Tibial artery (tissue), 4 donors: Measurements from ENCODE around the gene PROC.

Experiments
- DNase-seq, 2 donors: peaks; one replicate each; pipeline ENCODE4 v3.0.0-alpha.2; 2019
- H3K27ac ChIP-seq, 2 donors: fragments of 200-600 bp; sonication (generic) in 1 of 2; 1 replicate in 1 of 2; 2 replicates in 1 of 2; pipeline ENCODE4 v1.5.1; 2018 to 2019; ENCODE audit warnings: mild to moderate bottlenecking in 1 of 2
- H3K27me3 ChIP-seq, 2 donors: fragments of 200-600 bp; sonication (generic) in 1 of 2; one replicate each; pipeline versions ENCODE4 v1.5.1 to v1.6.0; 2016 to 2019
- H3K36me3 ChIP-seq, 3 donors: fragments of 200-600 bp; sonication (generic) in 2 of 3; one replicate each; pipeline ENCODE4 v1.5.1; 2016 to 2019; ENCODE audit warnings: mild to moderate bottlenecking in 2 of 3
- H3K4me1 ChIP-seq, 4 donors: fragments of 200-600 bp; sonication (generic) in 2 of 4; 1 replicate in 3 of 4; 2 replicates in 1 of 4; pipeline ENCODE4 v1.5.1; 2016 to 2019
- H3K4me3 ChIP-seq, 2 donors: fragments of 200-600 bp; sonication (generic) in 1 of 2; 1 replicate in 1 of 2; 2 replicates in 1 of 2; pipeline ENCODE4 v1.5.1; 2018 to 2019; ENCODE audit warnings: mild to moderate bottlenecking in 2 of 2
- H3K9me3 ChIP-seq, 3 donors: fragments of 200-600 bp; sonication (generic) in 1 of 3; one replicate each; pipeline ENCODE4 v1.5.1; 2016 to 2019
- CTCF ChIP-seq, 2 experiments: fragments of 200-600 bp in 1 of 2; fragments of 450-650 bp in 1 of 2; IDR thresholded peaks; one replicate each; pipeline ENCODE4 v1.5.1; 2017 to 2019; ENCODE audit warnings: antibody characterized with exemption in 2 of 2, mild to moderate bottlenecking in 1 of 2, moderate library complexity in 1 of 2
- intact Hi-C: fragments of 100-400 bp; cut with DNase I; formaldehyde crosslinking; loops from one replicate; pipeline ENCODE4 v1.15.0; 2023; ENCODE audit warnings: low total_unique reads

Gene PROC

DNA sequence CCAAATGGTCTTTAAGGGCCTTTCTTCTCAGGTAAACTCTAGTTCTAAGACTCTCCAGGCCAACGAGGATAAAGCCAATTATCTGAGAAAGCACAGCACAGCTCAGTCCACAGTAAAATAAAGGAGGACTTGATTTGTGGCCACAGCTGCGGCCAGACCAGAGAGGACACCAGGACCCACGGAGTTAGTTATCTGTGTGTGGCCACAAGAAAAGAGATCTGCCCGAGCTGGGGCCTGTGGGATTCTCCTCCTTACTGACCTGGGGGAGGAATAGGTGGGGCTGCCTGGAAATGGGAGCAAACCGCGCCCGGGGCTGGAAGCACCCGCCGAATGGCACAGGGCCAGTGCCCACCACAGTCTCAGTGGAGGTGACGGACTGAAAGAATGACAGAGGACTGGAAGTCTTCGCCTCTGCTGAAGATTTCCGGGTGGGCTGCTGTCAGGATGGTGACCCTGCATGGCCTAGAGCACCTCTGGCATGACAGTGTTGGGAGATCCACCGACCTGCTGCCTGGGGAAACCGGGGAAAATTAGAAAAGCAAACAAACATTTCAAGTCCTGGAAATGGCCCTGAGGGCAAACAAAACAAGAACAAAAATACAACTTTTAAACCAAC is 13.3 kb downstream of the PROC start:
- peaks cover 0 to 5% (median 0%) of the 10 kb centered on the region in 3 donors for H3K36me3 ChIP-seq
- no peak for TF ChIP-seq CTCF (IDR thresholded peaks at IDR 0.05)
- H3K4me1 ChIP-seq, result no peaks in the 10 kb centered on the region
- DNase-seq, result no peak
- intact Hi-C loops, result no loop called here
- H3K4me3 ChIP-seq, result no peak overlapping the region
- H3K27me3 ChIP-seq, result no peaks in the 10 kb centered on the region
- no peaks in the 10 kb centered on the region for H3K9me3 ChIP-seq
- no peak overlapping the region for H3K27ac ChIP-seq

DNA sequence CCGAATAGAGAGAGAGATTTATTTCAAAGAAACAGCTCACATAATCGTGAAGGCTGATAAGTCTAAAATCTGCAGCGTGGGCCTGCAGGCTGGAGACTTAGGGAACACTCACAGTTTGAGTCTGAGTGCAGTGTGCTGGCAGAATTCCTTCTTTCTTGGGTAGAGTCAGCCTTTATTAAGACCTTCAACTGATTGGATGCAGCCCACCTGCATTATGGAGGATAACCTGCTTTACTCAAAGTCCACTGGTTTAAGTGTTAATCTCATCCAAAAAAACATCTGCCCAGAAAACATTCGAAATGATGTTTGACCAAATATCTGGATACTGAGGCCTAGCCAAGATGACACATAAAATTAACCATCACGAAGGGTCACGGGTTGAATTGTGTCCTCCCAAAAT is 16.3 kb downstream of the PROC start:
- no peak overlapping the region for H3K4me3 ChIP-seq
- intact Hi-C loops, result no loop called here
- TF ChIP-seq CTCF (IDR thresholded peaks at IDR 0.05), result no peak
- no peaks in the 10 kb centered on the region for H3K36me3 ChIP-seq
- H3K27ac ChIP-seq, result no peak overlapping the region
- no peaks in the 10 kb centered on the region for H3K4me1 ChIP-seq
- H3K27me3 ChIP-seq, result no peaks in the 10 kb centered on the region
- H3K9me3 ChIP-seq, result peaks cover 0 to under 1% (median 0%) of the 10 kb centered on the region in 3 donors
- no peak for DNase-seq

- peaks cover 0 to 13% (median 11%) of the 10 kb centered on the region in 3 donors for H3K9me3 ChIP-seq
- no peaks in the 10 kb centered on the region for H3K27me3 ChIP-seq
- no peak overlapping the region for H3K4me3 ChIP-seq
- DNase-seq, result no peak
- H3K27ac ChIP-seq, result no peak overlapping the region
- no peak for TF ChIP-seq CTCF (IDR thresholded peaks at IDR 0.05)
- no peaks in the 10 kb centered on the region for H3K36me3 ChIP-seq
- H3K4me1 ChIP-seq, result no peaks in the 10 kb centered on the region
- intact Hi-C loops, result no loop called here
Measured at GRCh38 chr2:127437056-127437455, 18.8 kb downstream of the PROC start.

- Histone ChIP-seq H3K4me1 (no peaks in the 10 kb centered on the region), H3K36me3 (no peaks in the 10 kb centered on the region), H3K27ac (no peak overlapping the region), H3K9me3 (peaks cover 0 to 13% (median 11%) of the 10 kb centered on the region in 3 donors), H3K27me3 (no peaks in the 10 kb centered on the region), H3K4me3 (no peak overlapping the region)
- intact Hi-C loops, result no loop called here
- DNase-seq, result no peak
- no peak for TF ChIP-seq CTCF (IDR thresholded peaks at IDR 0.05)
Measured at GRCh38 chr2:127437781-127438726, 19.8 kb downstream of the PROC start.

DNA sequence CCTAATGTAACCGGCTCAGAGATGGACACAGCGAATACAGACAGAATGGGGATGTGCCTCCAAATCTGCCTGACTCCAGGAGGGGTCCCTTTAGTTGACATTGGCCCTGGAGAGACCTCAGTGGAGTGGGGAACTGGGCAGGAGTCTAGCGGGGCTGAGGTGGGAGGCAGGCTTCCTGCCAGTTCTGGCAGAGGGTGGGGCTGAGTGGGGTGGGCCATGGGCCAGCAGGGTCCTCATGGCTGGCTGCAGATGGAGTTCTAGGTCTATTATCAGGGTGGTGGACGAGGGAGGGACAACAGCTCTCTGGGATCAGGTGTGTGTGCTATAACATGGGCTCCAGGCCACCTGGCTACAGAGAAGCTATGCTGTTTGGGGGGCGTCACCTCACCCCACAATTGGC is 21.1 kb downstream of the PROC start:
- intact Hi-C loops, result no loop called here
- Histone ChIP-seq H3K27me3 (no peaks in the 10 kb centered on the region), H3K36me3 (no peaks in the 10 kb centered on the region), H3K4me1 (no peaks in the 10 kb centered on the region), H3K27ac (no peak overlapping the region), H3K9me3 (peaks cover 0 to 13% (median 11%) of the 10 kb centered on the region in 3 donors), H3K4me3 (no peak overlapping the region)
- no peak for TF ChIP-seq CTCF (IDR thresholded peaks at IDR 0.05)
- DNase-seq, result no peak
